ENCODE measurements around the gene SGIP1.

The SGIP1 gene

DNA sequence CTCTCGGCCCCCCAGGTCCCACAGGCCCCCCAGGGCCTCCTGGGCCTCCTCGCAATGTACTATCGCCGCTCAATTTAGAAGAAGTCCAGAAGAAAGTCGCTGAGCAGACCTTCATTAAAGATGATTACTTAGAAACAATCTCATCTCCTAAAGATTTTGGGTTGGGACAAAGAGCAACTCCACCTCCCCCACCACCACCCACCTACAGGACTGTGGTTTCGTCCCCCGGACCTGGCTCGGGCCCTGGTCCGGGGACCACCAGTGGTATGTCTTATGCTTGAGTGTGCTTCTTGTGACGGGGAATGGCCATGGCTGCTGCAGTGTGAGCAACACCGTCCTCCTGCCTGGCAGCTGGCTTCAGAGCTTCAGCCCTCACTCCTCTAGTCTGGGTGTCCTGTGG, 148.2 kb downstream of the SGIP1 start:
- H3K27me3 Mint-ChIP-seq: peaks cover 16% of the 10 kb centered on the region
- no peak overlapping the region for H3K4me3 Mint-ChIP-seq
- H3K27ac Mint-ChIP-seq: no peak overlapping the region
- no peaks in the 10 kb centered on the region for H3K36me3 Mint-ChIP-seq (ENCODE audit: low read depth)
- no peak for DNase-seq
- H3K4me1 Mint-ChIP-seq (ENCODE audit: low read depth): no peaks in the 10 kb centered on the region
- H3K9me3 Mint-ChIP-seq: no peaks in the 10 kb centered on the region

DNA sequence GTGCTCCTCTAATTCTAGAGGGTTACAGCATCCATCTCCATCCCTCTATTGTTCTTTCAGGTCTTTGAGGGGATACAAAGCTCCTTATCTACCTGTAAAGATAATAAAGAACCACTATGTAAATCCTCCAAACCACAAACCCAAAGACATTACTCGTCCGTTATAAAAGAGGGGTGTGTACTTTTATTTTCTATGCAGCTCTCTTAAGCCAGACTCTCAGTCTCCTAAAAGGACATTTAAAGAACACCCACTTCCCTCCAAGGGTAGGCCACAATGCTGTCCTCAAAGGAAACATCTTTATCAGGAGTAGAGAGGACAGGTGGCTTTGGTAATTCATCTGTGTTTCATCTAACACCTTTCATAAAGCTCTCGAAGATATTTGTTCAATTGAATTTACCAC, 150.4 kb downstream of the SGIP1 start:
- peaks cover 14% of the 10 kb centered on the region for H3K27me3 Mint-ChIP-seq
- no peaks in the 10 kb centered on the region for H3K9me3 Mint-ChIP-seq
- H3K36me3 Mint-ChIP-seq (ENCODE audit: low read depth): no peaks in the 10 kb centered on the region
- no peaks in the 10 kb centered on the region for H3K4me1 Mint-ChIP-seq (ENCODE audit: low read depth)
- no peak overlapping the region for H3K4me3 Mint-ChIP-seq
- no peak for DNase-seq
- H3K27ac Mint-ChIP-seq: no peak overlapping the region

DNA sequence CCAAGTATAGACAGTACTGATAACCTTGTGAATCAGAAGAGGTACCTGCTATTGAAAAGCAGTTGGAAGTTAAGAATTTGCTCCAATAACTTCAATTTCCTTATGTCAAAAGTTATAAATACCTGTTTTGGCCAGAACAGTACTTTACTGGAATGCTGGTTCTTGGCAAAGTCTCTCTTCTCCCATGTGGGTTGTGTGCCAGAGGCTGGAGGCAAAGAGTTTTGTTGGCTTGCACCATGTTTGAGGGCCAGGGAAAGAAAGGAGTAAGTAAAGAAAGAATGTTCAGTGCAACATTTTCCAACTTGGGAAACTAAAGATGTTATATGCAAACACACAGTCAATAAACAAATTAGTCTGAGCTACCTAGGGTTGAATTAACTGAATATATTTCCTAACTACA, 151.3 kb downstream of the SGIP1 start:
- Mint-ChIP-seq H3K4me1 (ENCODE audit: low read depth) (no peaks in the 10 kb centered on the region), H3K36me3 (ENCODE audit: low read depth) (no peaks in the 10 kb centered on the region), H3K27me3 (peaks cover 11% of the 10 kb centered on the region), H3K27ac (no peak overlapping the region), H3K4me3 (no peak overlapping the region), H3K9me3 (no peaks in the 10 kb centered on the region)
- no peak for DNase-seq

DNA sequence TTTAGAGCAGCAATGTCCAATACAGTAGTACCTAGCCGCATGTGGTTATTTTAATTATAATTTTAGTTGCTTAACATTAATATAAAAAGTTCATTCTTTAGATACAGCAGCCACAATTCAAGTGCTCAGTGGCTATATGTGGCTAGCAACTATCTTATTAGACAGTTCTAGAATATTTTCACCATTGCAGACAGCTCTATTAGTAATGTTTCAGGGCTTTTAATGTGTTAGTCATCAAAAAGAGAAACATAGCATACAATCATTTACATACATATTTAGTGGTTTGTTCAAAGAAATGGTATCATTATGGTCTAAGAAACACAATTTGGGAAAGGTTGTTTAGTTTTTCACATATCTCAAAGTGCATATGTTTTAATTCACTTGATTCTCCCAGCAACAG, 151.7 kb downstream of the SGIP1 start:
- no peak for DNase-seq
- Mint-ChIP-seq H3K27me3 (peaks cover 11% of the 10 kb centered on the region), H3K36me3 (ENCODE audit: low read depth) (no peaks in the 10 kb centered on the region), H3K4me1 (ENCODE audit: low read depth) (no peaks in the 10 kb centered on the region), H3K4me3 (no peak overlapping the region), H3K9me3 (no peaks in the 10 kb centered on the region), H3K27ac (no peak overlapping the region)

DNA sequence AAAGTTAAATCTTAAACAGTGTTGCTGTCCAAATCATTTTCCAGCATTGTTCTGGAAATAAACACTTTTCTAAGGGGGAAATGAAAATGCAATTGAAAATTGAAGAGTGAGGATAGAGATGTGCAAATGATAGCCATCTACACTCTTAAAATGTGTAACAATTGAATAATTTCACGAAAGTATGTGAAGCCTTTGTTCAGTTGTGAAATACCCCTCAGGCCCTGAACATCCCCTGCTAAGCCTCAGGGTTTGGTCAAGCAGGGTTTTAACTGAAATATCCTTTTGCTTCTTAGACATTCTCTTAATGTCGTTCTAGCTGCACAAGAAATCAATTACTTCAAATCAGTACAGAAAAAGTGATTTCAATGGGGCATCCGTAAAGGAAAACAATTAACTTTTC, 152.5 kb downstream of the SGIP1 start:
- Mint-ChIP-seq H3K27me3 (peaks cover 11% of the 10 kb centered on the region), H3K27ac (no peak overlapping the region), H3K9me3 (no peaks in the 10 kb centered on the region), H3K36me3 (ENCODE audit: low read depth) (no peaks in the 10 kb centered on the region), H3K4me1 (ENCODE audit: low read depth) (no peaks in the 10 kb centered on the region), H3K4me3 (no peak overlapping the region)
- no peak for DNase-seq

DNA sequence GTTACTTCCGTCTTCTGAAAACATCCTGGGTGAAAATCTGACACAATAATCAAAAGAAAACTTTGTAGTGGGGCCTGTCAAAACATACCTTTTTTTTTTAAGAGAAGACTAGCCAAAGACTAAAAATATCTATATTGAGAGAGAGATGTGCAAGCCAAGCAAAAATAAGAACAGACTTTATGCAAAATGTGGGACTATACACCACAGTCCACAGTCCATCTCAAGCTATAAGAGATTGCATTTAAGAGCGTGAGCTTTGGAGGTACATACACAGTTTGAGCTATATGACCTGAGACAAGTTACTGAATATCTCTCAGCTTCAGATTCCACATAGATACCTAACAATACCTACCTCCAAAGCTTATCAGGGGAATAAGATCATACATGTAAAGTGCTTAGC, 153.4 kb downstream of the SGIP1 start:
- Mint-ChIP-seq H3K27ac (no peak overlapping the region), H3K36me3 (ENCODE audit: low read depth) (no peaks in the 10 kb centered on the region), H3K9me3 (no peaks in the 10 kb centered on the region), H3K27me3 (peaks cover 11% of the 10 kb centered on the region), H3K4me1 (ENCODE audit: low read depth) (no peaks in the 10 kb centered on the region), H3K4me3 (no peak overlapping the region)
- no peak for DNase-seq

DNA sequence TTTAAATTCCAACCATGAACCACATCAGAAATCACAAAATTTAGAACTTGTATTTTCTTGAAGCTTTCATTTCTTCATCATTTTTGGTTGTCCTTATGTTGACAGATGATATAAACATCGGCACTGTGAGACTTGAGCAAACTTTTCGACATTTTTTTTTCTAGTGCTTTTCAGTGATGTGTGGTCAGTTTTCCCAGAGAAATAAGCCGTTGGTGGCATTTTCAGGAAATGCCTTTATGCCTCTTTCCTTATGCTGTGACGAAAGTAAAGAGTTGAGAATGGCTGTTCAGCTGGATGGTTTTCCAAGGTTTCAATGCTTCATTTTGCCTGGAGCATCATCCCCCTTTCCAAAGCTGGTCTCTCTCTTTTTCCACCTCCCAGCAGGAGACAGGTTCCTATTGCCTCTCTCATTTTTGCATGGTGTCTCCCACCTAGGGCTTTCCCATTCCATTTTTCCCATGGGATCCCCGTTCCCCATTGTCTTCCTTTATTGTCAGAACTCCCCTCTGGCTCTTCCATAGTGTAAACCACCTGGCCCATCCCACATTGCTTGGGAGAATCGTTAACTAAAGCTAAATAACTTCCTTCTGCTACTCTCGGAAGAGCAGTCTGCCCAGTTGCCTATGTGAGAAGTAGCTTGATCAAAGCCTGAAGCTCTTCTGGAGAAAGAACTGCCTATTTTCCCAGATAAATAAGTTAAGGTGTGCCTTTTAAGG, 156.9 kb downstream of the SGIP1 start:
- Mint-ChIP-seq H3K4me1 (ENCODE audit: low read depth) (peaks cover 3% of the 10 kb centered on the region), H3K27me3 (peaks cover 7% of the 10 kb centered on the region), H3K36me3 (ENCODE audit: low read depth) (no peaks in the 10 kb centered on the region), H3K9me3 (no peaks in the 10 kb centered on the region), H3K4me3 (no peak overlapping the region), H3K27ac (no peak overlapping the region)
- no peak for DNase-seq

DNA sequence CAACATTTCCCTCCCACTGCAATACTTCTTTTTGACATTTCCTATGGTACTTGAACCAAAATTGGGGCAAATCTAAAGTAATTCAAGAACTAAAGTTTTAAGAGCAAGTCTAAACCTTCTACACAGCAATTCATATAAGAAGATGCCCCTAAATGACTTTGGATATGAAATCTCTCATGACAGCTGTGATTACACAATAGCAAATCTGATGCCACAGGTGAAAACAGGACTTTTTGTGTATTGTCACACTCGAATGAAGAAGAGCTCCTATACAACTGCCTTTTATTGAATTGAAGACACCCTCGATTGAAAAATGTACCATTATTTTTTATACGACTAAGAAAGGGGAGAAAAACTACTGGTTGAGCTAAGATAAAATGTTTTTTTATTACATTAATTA, 158.7 kb downstream of the SGIP1 start:
- peaks cover 3% of the 10 kb centered on the region for H3K4me1 Mint-ChIP-seq (ENCODE audit: low read depth)
- no peak for DNase-seq
- no peak overlapping the region for H3K4me3 Mint-ChIP-seq
- no peaks in the 10 kb centered on the region for H3K9me3 Mint-ChIP-seq
- no peaks in the 10 kb centered on the region for H3K36me3 Mint-ChIP-seq (ENCODE audit: low read depth)
- H3K27ac Mint-ChIP-seq: no peak overlapping the region
- H3K27me3 Mint-ChIP-seq: peaks cover 7% of the 10 kb centered on the region

DNA sequence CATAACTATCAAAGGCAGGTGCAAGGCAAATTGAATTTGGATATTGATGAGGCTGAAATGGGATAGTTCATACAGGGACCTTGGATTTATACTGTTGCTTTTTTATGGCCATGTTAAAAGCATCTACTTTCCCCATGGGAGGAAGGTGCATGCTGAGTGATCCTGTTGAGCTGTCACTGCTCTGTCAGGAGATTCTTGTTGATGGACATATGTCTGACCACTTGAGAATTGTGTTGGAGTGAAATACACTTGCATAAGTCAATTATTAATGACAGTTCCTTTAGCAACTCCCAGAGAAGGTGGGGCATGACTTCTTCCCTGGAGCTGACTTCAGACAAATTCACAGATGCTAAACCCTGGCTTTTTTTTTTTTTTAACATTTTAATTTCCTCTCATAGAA, 159.9 kb downstream of the SGIP1 start:
- no peak for DNase-seq
- no peak overlapping the region for H3K27ac Mint-ChIP-seq
- peaks cover 10% of the 10 kb centered on the region for H3K27me3 Mint-ChIP-seq
- H3K36me3 Mint-ChIP-seq (ENCODE audit: low read depth): no peaks in the 10 kb centered on the region
- peaks cover 3% of the 10 kb centered on the region for H3K4me1 Mint-ChIP-seq (ENCODE audit: low read depth)
- H3K9me3 Mint-ChIP-seq: no peaks in the 10 kb centered on the region
- H3K4me3 Mint-ChIP-seq: no peak overlapping the region

DNA sequence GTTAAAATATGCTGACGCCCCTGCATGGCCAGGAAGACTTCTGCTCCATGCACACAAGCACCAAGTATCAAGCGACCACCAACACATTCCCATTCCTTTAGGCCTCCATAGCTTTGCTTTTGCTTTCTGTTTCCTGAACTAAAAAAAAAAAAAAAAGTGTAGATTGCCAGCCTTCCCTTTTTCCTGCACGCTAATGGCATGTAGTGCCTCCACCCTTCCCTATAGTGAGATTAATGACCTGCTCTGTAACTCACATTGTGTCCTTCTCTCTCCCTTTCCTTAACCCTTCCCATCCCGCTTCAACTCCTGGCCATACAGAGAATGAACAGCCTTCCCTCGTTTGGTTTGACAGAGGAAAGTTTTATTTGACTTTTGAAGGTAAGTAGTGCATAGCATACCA, 161.2 kb downstream of the SGIP1 start:
- H3K4me1 Mint-ChIP-seq (ENCODE audit: low read depth): peaks cover 3% of the 10 kb centered on the region
- DNase-seq: no peak
- peaks cover 10% of the 10 kb centered on the region for H3K27me3 Mint-ChIP-seq
- no peaks in the 10 kb centered on the region for H3K9me3 Mint-ChIP-seq
- no peak overlapping the region for H3K27ac Mint-ChIP-seq
- no peaks in the 10 kb centered on the region for H3K36me3 Mint-ChIP-seq (ENCODE audit: low read depth)
- no peak overlapping the region for H3K4me3 Mint-ChIP-seq

DNA sequence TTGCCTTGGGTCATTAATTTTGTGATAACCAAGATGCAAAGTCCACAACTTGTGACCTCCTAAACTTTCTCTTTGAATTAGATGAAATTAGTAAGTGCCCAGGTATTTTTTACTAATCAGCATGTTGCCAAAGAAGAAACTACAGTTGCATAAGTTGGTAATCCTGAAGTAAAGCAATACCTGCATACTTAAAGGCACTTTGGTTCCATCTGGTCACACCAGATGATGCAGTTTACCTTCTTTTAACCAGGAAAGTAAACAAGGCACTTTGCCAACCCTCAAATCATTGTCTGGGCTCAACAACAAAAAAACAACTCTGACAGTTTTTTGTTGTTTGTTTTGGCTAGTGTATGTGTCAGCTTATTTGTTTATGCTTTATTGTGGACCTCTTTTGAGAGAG, 162.8 kb downstream of the SGIP1 start:
- DNase-seq: no peak
- H3K9me3 Mint-ChIP-seq: no peaks in the 10 kb centered on the region
- H3K27me3 Mint-ChIP-seq: peaks cover 10% of the 10 kb centered on the region

DNA sequence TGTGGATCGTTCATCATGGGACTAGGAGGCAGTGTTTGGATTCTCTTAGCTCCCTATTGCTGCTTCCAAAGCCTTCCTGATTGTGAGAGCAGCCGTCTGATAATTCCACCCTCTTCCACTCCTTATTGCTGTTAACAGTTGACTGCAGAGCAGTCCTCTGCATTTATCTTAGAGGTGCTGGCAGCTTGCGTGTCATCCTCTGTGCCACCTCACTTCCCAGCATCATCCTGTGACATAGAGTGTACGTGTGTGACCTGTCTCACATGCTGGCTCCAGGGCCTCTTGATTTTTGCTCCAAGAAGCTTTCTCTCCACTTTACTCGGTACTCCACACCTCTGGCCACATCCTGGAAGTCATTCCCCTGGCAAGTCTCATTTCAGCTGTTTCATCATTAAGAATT, 165.3 kb downstream of the SGIP1 start:
- Mint-ChIP-seq H3K27ac (no peak overlapping the region), H3K4me3 (no peak overlapping the region), H3K4me1 (ENCODE audit: low read depth) (peaks cover 3% of the 10 kb centered on the region)

More for the DNA sequence above, 162.8 kb downstream of the SGIP1 start:
- Mint-ChIP-seq H3K4me1 (ENCODE audit: low read depth) (peaks cover 3% of the 10 kb centered on the region), H3K27ac (no peak overlapping the region), H3K36me3 (ENCODE audit: low read depth) (no peaks in the 10 kb centered on the region), H3K4me3 (no peak overlapping the region)

DNA sequence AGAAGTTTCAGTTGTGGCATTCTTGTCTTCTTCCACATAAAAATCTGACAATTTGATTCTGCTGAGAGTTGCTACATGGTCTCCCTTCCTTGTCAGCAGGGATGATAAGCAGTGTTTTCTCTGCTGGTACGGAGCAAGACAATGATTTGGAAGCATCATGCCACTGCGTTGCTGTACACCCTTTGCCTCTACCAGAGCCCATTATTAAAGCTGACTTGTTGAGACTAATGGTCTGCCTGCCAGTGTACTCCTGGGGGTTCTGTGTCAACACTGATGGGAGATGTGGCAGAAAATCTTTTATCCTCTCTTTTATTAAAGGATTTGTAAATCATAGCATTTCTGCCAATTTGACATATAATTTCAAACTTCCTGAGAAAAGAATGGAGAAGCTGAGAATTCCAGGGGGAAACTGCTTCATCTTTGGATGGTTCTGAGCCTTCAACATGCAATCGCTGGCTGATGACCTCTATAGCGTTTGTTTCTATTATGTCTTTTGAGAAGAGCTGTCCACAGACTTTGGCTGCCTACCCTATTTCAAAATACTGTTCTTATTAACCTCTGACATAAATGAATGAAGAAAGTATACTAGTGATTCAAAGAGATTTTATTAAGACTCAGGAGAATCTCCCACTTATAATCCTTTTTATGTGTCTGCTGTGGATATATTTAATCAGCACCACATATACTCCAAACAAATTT, 170.4 kb downstream of the SGIP1 start:
- no peaks in the 10 kb centered on the region for H3K9me3 Mint-ChIP-seq
- no peaks in the 10 kb centered on the region for H3K36me3 Mint-ChIP-seq (ENCODE audit: low read depth)
- peaks cover 16% of the 10 kb centered on the region for H3K27me3 Mint-ChIP-seq
- H3K4me1 Mint-ChIP-seq (ENCODE audit: low read depth): no peaks in the 10 kb centered on the region
- H3K4me3 Mint-ChIP-seq: no peak overlapping the region
- no peak for DNase-seq
- H3K27ac Mint-ChIP-seq: no peak overlapping the region

More for the DNA sequence above, 165.3 kb downstream of the SGIP1 start:
- no peak for DNase-seq
- Mint-ChIP-seq H3K36me3 (ENCODE audit: low read depth) (no peaks in the 10 kb centered on the region), H3K9me3 (no peaks in the 10 kb centered on the region), H3K27me3 (peaks cover 16% of the 10 kb centered on the region)

DNA sequence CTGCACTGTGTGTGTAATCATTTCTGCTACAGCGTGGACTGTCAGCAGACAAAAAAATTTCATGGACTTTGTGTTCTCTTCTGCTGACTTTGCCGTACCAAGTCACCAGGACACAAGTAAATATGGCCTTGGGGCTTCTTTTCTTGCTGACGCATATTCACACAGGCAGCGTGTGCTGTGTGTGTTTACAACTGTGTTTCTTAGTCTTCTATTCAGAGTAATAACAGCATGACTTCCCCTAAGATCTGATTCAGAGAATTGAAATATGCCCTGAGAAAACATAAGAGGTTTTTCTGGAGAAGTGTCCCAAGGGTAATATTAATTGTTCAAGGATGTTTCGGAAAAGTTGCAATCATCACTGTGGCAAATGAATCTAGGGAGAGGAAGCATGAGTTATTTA, 171.2 kb downstream of the SGIP1 start:
- H3K36me3 Mint-ChIP-seq (ENCODE audit: low read depth): no peaks in the 10 kb centered on the region
- DNase-seq: no peak
- H3K27me3 Mint-ChIP-seq: peaks cover 17% of the 10 kb centered on the region

DNA sequence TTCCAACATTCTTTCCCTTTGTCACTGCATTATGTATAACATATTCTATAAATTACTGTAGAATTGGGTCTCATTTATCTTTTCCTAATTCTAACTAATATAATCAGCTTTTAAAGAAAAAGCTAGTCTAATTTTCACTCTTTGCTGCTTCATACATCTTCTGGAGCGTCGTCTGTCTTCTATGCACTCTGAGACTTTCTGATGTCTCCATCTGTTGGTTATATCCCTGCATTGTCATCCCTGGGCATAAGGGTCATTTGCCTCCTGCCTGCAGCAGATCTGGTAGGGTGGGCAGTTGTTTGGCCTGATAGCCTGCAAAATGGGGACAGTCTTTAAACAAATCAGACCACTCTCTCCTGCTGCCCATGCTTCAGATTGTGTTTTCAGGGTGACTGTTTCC, 177.5 kb downstream of the SGIP1 start:
- H3K4me1 Mint-ChIP-seq (ENCODE audit: low read depth): no peaks in the 10 kb centered on the region

More for the DNA sequence above, 171.2 kb downstream of the SGIP1 start:
- H3K27ac Mint-ChIP-seq: no peak overlapping the region
- H3K9me3 Mint-ChIP-seq: no peaks in the 10 kb centered on the region
- no peaks in the 10 kb centered on the region for H3K4me1 Mint-ChIP-seq (ENCODE audit: low read depth)
- no peak overlapping the region for H3K4me3 Mint-ChIP-seq

More for the DNA sequence above, 177.5 kb downstream of the SGIP1 start:
- Mint-ChIP-seq H3K9me3 (no peaks in the 10 kb centered on the region), H3K27ac (no peak overlapping the region), H3K4me3 (no peak overlapping the region), H3K36me3 (ENCODE audit: low read depth) (no peaks in the 10 kb centered on the region), H3K27me3 (peaks cover 21% of the 10 kb centered on the region)
- no peak for DNase-seq
